Activated T-cell treated with anti-CD3 and anti-CD28 coated beads for 48 hours (primary cell): Measurements from ENCODE around the gene SLC5A11.

ENCODE experiments used
- DNase-seq: peaks from one replicate; pipeline ENCODE4 v3.0.0-alpha.2; 2020; ENCODE audit warnings: low read depth

The SLC5A11 gene

DNA sequence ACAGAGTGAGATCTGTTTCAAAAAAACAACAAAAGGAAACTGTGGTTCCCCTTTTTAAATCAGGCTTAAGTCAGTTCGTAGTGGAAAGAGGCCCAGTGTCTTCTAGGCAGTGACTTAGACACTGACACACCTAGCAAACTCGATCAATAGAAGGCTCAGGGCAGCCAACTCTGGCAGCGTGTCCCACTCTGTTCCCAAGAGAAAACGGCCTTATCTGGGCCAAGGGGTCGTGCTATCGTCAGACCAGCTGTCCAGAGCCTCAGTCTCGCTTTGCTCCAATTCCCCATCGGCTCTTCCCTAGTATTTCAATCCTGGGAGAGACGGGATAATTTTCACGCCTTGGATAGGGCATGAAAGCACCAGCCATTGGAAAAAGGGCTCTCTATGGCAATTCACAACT lies 72.9 kb downstream of the SLC5A11 start:
- DNase-seq = no peak

DNA sequence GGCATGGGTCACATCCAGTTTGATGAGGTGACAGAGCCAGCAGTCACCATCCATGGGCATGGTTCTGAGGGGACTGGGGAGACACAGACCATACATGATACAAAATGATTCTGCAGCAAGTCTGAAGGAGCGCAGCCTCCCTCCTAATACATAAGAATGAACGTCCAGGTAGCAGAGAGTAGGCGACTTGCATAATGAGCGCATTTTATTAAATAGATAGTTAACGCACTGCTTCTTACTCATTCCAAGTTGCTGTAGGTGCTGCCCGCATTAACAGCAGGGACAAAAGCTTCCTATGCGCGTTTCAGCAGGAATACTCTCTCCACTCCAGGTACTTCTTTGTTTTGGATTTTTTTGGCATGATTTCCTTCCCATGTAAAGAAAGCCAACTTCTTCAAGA lies 73.8 kb downstream of the SLC5A11 start:
- no peak for DNase-seq

GRCh38 chr16:24920568-24920967 lies 74.8 kb downstream of the SLC5A11 start:
- DNase-seq = no peak

- DNase-seq = no peak
Measured at GRCh38 chr16:24921229-24921628, 75.5 kb downstream of the SLC5A11 start.

GRCh38 chr16:24925163-24925562 lies 79.4 kb downstream of the SLC5A11 start:
- no peak for DNase-seq

GRCh38 chr16:24929409-24929808 lies 83.6 kb downstream of the SLC5A11 start:
- DNase-seq = no peak

- DNase-seq = no peak
Measured at GRCh38 chr16:24930440-24930839, 84.7 kb downstream of the SLC5A11 start.

DNA sequence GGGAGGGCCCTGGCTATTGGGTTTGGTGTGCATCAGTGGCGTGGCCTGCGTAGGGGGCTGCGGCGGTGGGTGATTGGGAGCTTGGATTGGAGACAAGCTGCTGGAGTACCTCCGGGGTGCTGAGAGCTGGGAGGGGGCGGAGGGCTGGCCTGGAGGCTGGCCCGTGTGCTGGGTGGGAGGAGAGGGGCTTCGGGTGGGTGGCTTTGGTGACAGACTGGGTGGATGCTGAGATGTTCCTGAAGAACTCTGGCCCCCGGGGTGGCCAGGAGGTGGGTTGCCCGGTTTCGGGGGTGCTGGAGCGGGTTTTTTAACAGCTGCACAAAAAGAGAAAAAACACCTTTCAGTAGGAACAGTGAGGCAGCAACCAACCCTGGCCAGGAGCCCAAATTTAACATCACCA lies 85.3 kb downstream of the SLC5A11 start:
- DNase-seq = no peak

GRCh38 chr16:24935336-24935735 lies 89.6 kb downstream of the SLC5A11 start:
- DNase-seq = no peak

DNA sequence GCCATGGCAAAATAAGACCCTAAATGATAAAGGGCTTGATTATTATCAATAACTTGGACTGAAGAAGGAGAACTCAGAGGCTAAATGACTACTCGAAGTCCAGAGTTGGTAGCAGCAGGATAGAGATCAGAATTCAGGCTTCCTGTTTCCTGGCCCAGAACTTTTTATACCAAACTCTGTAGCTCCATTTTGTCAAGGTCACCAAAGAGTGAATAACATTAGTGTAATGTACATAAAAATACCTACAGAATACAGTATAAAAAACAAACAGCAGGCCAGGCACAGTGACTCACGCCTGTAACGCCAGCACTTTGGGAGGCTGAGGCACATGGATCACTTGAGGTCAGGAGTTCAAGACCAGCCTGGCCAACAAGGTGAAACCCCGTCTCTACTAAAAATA lies 90.4 kb downstream of the SLC5A11 start:
- no peak for DNase-seq

DNA sequence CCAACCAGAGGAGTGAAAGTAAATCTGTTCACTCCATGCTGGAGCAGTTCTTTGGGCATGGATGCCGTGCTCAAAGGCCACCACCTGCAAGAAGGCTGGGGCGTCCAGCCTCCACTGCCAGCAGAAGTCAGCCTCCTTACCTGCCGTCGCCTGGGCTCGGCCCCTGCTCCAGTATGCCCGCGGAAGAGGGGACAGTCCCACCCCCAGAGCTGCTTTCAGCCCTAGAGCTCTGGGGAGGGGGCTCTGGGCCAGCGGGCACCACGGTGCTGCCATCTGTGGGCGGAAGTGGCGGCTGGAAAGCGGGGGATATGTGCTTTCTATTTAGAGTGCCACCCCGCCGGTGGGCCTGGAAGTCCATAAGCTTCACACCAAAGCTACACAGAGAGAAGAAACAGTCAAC lies 93.5 kb downstream of the SLC5A11 start:
- DNase-seq = no peak

DNA sequence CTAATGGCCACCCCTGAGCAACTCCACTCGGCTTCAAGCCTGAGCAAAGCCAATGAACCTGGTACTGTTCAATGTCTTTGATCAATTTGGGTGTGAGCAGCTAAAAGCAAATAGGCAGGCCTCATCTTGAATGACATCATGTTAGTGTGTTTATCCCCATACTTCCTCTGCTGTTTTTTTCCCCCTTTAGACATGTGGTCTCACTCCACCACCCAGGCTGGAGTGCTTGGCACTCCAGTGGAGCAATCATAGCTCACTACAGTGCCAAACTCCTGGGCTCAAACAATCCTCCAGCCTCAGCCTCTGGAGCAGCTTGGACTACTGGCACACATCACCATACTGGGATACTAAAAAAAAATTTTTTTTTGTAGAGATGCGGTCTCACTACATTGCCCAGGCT lies 94.0 kb downstream of the SLC5A11 start:
- DNase-seq = no peak

GRCh38 chr16:24943471-24943870 lies 97.7 kb downstream of the SLC5A11 start:
- no peak for DNase-seq

DNA sequence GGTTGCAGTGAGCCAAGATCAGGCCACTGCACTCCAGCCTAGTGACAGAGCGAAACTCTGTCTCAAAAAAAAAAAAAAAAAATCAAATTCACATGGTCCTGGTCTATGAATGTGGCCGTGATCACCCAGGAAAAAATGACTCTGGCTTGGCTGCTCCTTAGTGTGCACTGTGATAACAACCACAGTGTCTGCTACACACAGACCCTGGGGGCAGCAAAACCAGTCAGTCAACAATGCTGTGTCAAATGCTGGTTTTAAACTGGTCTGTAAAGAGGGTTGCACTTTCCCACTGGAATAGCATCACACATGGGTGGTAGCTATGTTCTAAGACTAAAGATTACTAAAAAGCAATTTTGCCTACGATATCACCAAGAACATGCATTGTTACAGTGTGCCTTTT lies 98.4 kb downstream of the SLC5A11 start:
- no peak for DNase-seq

DNA sequence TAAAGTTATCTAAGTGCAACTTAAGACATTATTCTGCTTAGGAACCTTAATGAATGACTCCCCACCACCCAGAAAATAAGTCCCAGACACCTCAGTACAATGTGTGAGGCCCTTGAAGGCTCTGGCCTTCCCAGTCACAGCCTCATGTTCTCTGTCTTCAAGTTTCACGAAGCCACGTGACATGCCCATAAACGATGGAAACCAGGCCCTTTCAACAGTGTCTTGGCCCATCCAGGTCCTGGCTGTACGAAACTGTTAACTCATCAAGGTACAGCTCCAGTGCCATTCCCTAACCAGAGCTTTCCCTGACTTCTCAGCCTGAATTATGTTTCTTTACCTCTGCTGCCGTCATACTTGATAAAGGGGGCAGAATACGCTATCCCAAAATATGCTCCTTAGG lies 100.4 kb downstream of the SLC5A11 start:
- DNase-seq = no peak

GRCh38 chr16:24950275-24950674 lies 104.5 kb downstream of the SLC5A11 start:
- DNase-seq = no peak

GRCh38 chr16:24953306-24953705 lies 107.5 kb downstream of the SLC5A11 start:
- no peak for DNase-seq

DNA sequence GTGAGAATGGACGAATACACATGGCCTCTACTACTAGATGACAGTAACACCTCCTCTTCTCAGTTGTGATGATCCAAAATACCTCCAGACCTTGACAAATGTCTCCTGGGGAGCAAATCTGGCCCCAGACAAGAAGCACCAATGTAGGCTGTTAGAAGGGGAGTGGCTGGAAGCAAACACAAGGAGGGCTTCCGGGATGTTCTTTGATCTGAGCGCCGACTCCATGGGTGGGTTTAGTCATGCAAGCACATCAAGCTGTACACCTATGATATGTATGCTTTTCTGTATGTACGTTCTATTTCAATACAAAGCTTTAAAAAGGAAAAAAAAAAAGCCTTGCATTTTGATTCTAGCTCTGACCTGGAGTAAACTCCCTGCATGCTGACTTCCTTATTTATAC lies 108.0 kb downstream of the SLC5A11 start:
- no peak for DNase-seq

DNA sequence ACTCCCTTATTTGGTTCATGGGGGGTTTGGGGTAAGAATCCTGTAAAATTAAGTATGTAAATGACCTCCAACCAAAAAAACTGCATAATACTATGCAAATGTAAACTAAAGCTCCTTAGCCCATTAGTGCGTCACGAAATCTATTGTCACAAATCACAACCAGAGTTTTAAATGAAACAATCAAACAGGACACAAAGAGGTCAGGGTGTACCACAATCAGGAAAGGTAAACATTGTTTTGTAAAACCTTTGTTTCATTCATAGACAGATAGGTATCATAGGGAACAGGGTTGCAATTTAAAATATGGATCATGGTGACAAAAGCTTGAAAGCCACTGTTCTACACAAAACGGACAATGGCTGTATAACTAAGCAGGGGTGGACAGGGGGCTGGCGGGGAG lies 108.4 kb downstream of the SLC5A11 start:
- no peak for DNase-seq

DNA sequence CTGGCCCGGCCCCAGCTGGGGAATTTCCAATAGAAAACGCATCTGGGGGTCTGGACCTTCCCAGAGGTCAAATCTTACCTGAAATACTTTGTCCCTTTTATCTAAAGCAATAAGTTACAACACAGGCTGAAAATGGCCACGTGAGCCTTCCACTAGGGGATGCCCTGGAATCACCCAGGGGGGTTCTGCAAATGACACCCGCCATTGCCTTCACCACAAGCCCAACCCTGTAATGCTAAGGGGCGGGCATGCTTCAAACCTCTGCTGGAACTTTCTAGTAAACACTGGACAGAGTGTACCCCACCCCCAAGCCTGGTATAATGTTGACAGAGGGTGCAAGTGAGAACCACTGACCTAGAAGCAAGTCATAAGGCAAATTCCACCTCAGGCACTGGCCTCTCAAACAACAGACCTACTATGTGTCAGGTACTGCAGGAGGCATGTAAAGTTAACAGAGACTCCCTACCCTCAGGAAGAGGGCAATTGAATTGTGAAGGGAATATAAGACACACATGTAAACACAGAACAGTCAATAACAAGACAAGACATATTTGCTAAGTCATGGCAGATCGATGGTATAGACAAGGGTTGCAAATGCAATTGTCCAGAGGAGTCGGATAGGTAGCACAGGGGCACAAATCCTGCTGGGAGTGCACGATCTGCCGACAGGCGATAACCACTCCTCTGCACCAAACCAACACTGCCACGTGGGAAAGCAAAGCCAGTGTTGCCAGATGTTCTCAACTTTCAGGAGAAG lies 110.4 kb downstream of the SLC5A11 start:
- no peak for DNase-seq

- no peak for DNase-seq
Measured at GRCh38 chr16:24957887-24958286, 112.1 kb downstream of the SLC5A11 start.
